HL-60 (cell line): Measurements from ENCODE around the gene CPAMD8.

Experiments
- GABPA ChIP-seq: IDR thresholded peaks from 2 replicates; pipeline ENCODE4 v1.6.1; 2012; ENCODE audit warnings: low read depth
- POLR2AphosphoS5 ChIP-seq: IDR thresholded peaks from 2 replicates; pipeline ENCODE4 v1.6.1; 2012; ENCODE audit warnings: low read depth
- SPI1 ChIP-seq: IDR thresholded peaks from 2 replicates; pipeline ENCODE4 v1.6.1; 2012; ENCODE audit warnings: low read depth, mild to moderate bottlenecking, borderline replicate concordance
- TF ChIP-seq, protein P1 (sequence below): IDR thresholded peaks from one replicate; pipeline ENCODE4 v1.5.1; 2011; ENCODE audit warnings: low read length, control low read depth, inconsistent platforms; ENCODE audit not compliant: insufficient read depth
- TF ChIP-seq, protein P2 (sequence below): IDR thresholded peaks from 2 replicates; pipeline ENCODE4 v1.6.1; 2012; ENCODE audit warnings: low read depth; ENCODE audit not compliant: insufficient replicate concordance

DNA sequence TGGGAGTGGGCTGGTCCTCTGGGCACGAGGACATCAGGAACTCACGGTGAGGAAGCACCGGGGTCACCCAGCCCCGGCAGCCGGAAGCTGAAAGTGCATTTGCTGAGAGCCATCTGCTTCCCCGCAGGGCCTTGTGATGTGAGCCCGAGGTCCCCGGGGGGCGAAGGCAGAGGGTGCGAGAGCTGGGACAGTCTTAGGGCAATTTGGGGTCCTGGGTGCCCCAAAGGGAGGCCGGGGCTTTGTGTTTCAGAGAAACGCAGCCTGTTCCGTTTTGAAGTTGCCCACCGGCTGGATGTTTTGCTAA is 133.0 kb downstream of the CPAMD8 start:
- TF ChIP-seq, protein P1, sequence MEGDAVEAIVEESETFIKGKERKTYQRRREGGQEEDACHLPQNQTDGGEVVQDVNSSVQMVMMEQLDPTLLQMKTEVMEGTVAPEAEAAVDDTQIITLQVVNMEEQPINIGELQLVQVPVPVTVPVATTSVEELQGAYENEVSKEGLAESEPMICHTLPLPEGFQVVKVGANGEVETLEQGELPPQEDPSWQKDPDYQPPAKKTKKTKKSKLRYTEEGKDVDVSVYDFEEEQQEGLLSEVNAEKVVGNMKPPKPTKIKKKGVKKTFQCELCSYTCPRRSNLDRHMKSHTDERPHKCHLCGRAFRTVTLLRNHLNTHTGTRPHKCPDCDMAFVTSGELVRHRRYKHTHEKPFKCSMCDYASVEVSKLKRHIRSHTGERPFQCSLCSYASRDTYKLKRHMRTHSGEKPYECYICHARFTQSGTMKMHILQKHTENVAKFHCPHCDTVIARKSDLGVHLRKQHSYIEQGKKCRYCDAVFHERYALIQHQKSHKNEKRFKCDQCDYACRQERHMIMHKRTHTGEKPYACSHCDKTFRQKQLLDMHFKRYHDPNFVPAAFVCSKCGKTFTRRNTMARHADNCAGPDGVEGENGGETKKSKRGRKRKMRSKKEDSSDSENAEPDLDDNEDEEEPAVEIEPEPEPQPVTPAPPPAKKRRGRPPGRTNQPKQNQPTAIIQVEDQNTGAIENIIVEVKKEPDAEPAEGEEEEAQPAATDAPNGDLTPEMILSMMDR = no peak
- TF ChIP-seq POLR2AphosphoS5 (no peak), GABPA (no peak), SPI1 (no peak)
- TF ChIP-seq, protein P2, sequence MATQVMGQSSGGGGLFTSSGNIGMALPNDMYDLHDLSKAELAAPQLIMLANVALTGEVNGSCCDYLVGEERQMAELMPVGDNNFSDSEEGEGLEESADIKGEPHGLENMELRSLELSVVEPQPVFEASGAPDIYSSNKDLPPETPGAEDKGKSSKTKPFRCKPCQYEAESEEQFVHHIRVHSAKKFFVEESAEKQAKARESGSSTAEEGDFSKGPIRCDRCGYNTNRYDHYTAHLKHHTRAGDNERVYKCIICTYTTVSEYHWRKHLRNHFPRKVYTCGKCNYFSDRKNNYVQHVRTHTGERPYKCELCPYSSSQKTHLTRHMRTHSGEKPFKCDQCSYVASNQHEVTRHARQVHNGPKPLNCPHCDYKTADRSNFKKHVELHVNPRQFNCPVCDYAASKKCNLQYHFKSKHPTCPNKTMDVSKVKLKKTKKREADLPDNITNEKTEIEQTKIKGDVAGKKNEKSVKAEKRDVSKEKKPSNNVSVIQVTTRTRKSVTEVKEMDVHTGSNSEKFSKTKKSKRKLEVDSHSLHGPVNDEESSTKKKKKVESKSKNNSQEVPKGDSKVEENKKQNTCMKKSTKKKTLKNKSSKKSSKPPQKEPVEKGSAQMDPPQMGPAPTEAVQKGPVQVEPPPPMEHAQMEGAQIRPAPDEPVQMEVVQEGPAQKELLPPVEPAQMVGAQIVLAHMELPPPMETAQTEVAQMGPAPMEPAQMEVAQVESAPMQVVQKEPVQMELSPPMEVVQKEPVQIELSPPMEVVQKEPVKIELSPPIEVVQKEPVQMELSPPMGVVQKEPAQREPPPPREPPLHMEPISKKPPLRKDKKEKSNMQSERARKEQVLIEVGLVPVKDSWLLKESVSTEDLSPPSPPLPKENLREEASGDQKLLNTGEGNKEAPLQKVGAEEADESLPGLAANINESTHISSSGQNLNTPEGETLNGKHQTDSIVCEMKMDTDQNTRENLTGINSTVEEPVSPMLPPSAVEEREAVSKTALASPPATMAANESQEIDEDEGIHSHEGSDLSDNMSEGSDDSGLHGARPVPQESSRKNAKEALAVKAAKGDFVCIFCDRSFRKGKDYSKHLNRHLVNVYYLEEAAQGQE = no peak
